KMS-11 (cell line): ENCODE measurements around the gene DYNLL1.

Experiments used
- H2AFZ ChIP-seq: fragments of 200-600 bp; sonication (generic); 2 replicates; pipeline ENCODE4 v1.6.1; 2016; ENCODE audit warnings: antibody characterized with exemption, mixed run types, low read depth
- H3K27ac ChIP-seq: fragments of 200-600 bp; sonication (generic); 2 replicates; pipeline ENCODE4 v1.6.1; 2016; ENCODE audit warnings: mild to moderate bottlenecking, mixed run types
- H3K27me3 ChIP-seq: fragments of 200-600 bp; sonication (generic); 2 replicates; pipeline ENCODE4 v1.6.1; 2017; ENCODE audit warnings: mild to moderate bottlenecking, low read depth, mixed run types, moderate library complexity; ENCODE audit not compliant: insufficient read depth
- H3K36me3 ChIP-seq: fragments of 200-600 bp; sonication (generic); 2 replicates; pipeline ENCODE4 v1.6.1; 2017; ENCODE audit warnings: mild to moderate bottlenecking, mixed run types; ENCODE audit not compliant: insufficient read depth
- H3K4me1 ChIP-seq: fragments of 200-600 bp; sonication (generic); 2 replicates; pipeline ENCODE4 v1.6.1; 2016; ENCODE audit warnings: mild to moderate bottlenecking, low read depth, mixed run types; ENCODE audit not compliant: poor library complexity, severe bottlenecking
- H3K4me2 ChIP-seq: fragments of 200-600 bp; sonication (generic); 2 replicates; pipeline ENCODE4 v1.7.0; 2016; ENCODE audit warnings: mild to moderate bottlenecking, mixed run types
- H3K4me3 ChIP-seq: fragments of 200-600 bp; sonication (generic); IDR thresholded peaks from 2 replicates; pipeline ENCODE4 v1.6.1; 2017; ENCODE audit warnings: low read depth, low read length, mixed read lengths; ENCODE audit not compliant: insufficient read depth
- H3K79me2 ChIP-seq: fragments of 200-600 bp; sonication (generic); 2 replicates; pipeline ENCODE4 v1.6.1; 2016; ENCODE audit warnings: low read depth, mixed run types; ENCODE audit not compliant: insufficient read depth
- H3K9ac ChIP-seq: fragments of 200-600 bp; sonication (generic); 2 replicates; pipeline ENCODE4 v1.6.1; 2016; ENCODE audit warnings: mild to moderate bottlenecking, mixed run types
- H4K20me1 ChIP-seq: fragments of 200-600 bp; sonication (generic); 2 replicates; pipeline ENCODE4 v1.6.1; 2016; ENCODE audit warnings: mild to moderate bottlenecking, mixed run types; ENCODE audit not compliant: insufficient read depth
- CTCF ChIP-seq: fragments of 200-600 bp; sonication (generic); conservative IDR thresholded peaks from 2 replicates; pipeline ENCODE4 v1.6.1; 2017; ENCODE audit warnings: low read depth, mild to moderate bottlenecking, antibody characterized with exemption, low read length, moderate library complexity, mixed read lengths

Gene DYNLL1

GRCh38 chr12:120470150-120470784 is 25.6 kb upstream of the DYNLL1 start:
- Histone ChIP-seq H3K79me2 (peaks cover 32% of the 10 kb centered on the region), H3K4me1 (peaks cover 9% of the 10 kb centered on the region)

GRCh38 chr12:120472521-120472920 is 23.4 kb upstream of the DYNLL1 start:
- Histone ChIP-seq H4K20me1 (no peaks in the 10 kb centered on the region), H3K36me3 (no peaks in the 10 kb centered on the region), H3K4me2 (no peak overlapping the region), H3K4me3 (no peak overlapping the region), H3K27ac (no peak overlapping the region), H3K9ac (no peak overlapping the region), H3K27me3 (no peaks in the 10 kb centered on the region), H3K79me2 (peaks cover 15% of the 10 kb centered on the region), H3K4me1 (peaks cover under 1% of the 10 kb centered on the region), H2AFZ (no peak overlapping the region)
- no peak for TF ChIP-seq CTCF

More at GRCh38 chr12:120470150-120470784, 25.6 kb upstream of the DYNLL1 start:
- Histone ChIP-seq H4K20me1 (0 out of 2 replicates have a peak, but pooled peaks cover 3% of the 10 kb centered on the region), H3K4me3 (no peak overlapping the region), H3K4me2 (peak overlapping the region; percentile 42), H2AFZ (peak overlapping the region; percentile 75), H3K9ac (no peak overlapping the region), H3K27ac (no peak overlapping the region), H3K27me3 (no peaks in the 10 kb centered on the region), H3K36me3 (no peaks in the 10 kb centered on the region)
- TF ChIP-seq CTCF, result no peak

- TF ChIP-seq CTCF, result no peak
- peaks cover under 1% of the 10 kb centered on the region; the same call in 1 of the 2 replicates for H3K79me2 ChIP-seq
- H3K4me2 ChIP-seq, result no peak overlapping the region
Measured at GRCh38 chr12:120473807-120474615, 21.9 kb upstream of the DYNLL1 start.

GRCh38 chr12:120474616-120474960 is 21.3 kb upstream of the DYNLL1 start:
- no peak overlapping the region for H2AFZ ChIP-seq
- no peak for TF ChIP-seq CTCF
- no peak overlapping the region for H3K4me2 ChIP-seq

More at GRCh38 chr12:120473807-120474615, 21.9 kb upstream of the DYNLL1 start:
- no peak overlapping the region for H2AFZ ChIP-seq
- H3K36me3 ChIP-seq, result no peaks in the 10 kb centered on the region
- no peaks in the 10 kb centered on the region for H3K4me1 ChIP-seq
- H3K9ac ChIP-seq, result no peak overlapping the region
- no peak overlapping the region for H3K27ac ChIP-seq
- no peaks in the 10 kb centered on the region for H4K20me1 ChIP-seq
- H3K27me3 ChIP-seq, result no peaks in the 10 kb centered on the region
- no peak overlapping the region for H3K4me3 ChIP-seq

More at GRCh38 chr12:120474616-120474960, 21.3 kb upstream of the DYNLL1 start:
- H4K20me1 ChIP-seq, result no peaks in the 10 kb centered on the region
- H3K9ac ChIP-seq, result no peak overlapping the region
- H3K27me3 ChIP-seq, result no peaks in the 10 kb centered on the region
- H3K27ac ChIP-seq, result no peak overlapping the region
- H3K79me2 ChIP-seq, result no peaks in the 10 kb centered on the region
- no peak overlapping the region for H3K4me3 ChIP-seq
- H3K4me1 ChIP-seq, result no peaks in the 10 kb centered on the region
- no peaks in the 10 kb centered on the region for H3K36me3 ChIP-seq
